Vein endothelial cell (primary cell): ENCODE measurements around the gene TTC23. TPM values are rescaled to one million over a fixed set of nuclear protein-coding genes. Genes with fewer than 3 reads are reported as not detected.

ENCODE experiments used
- total RNA-seq: library from RNA; depleted of rRNA; stranded (reverse); fragments of >200 nt; gene quantifications from 2 replicates; pipeline ENCODE4 v1.2.3, GENCODE V29; 2012

TTC23 gene, protein sequence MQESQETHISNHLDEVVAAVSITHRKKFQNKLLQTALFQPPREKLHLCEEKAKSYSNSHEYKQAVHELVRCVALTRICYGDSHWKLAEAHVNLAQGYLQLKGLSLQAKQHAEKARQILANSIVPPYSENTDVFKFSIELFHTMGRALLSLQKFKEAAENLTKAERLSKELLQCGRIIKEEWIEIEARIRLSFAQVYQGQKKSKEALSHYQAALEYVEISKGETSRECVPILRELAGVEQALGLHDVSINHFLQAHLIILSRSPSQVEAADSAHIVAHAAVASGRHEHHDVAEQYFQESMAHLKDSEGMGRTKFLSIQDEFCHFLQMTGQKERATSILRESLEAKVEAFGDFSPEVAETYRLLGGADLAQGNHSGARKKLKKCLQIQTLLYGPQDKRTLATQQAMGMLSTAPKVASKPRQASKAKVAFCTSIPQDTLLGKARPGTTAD
- total RNA-seq, result 26.2 and 28.4 TPM in 2 replicates

DNA sequence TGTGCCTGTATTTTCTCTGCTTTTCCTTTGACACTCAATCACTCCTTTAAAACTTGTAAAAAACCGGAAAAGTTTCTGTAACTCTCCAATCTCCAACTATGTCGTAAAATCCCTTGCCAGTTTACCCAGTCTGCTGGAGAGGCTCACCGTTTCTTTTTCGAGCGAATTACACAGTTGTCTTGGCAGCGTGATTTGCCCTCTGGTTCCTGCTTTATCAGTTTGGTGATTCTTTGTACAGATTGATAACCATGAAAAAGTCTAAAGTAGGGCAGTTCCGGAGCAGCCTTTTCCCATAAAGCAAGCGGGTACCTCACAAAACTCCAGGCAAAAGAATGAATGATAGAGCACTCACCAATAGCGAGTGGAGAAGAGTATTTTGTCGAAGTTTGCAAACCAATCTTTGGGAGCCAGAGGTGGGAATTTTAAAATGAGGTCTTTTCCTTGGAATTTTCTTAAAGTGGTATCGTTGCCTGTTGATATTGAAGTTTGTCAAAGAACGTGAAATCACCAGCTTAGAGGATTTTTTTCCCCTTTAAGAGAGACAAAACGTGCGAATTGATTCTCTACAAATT, at the start of gene TTC23:
Gene TTC23, minus strand, starts transcription at position 312 of the 572 bp plus-strand sequence. CDS start 20,869 bp downstream, outside the sequence.

DNA sequence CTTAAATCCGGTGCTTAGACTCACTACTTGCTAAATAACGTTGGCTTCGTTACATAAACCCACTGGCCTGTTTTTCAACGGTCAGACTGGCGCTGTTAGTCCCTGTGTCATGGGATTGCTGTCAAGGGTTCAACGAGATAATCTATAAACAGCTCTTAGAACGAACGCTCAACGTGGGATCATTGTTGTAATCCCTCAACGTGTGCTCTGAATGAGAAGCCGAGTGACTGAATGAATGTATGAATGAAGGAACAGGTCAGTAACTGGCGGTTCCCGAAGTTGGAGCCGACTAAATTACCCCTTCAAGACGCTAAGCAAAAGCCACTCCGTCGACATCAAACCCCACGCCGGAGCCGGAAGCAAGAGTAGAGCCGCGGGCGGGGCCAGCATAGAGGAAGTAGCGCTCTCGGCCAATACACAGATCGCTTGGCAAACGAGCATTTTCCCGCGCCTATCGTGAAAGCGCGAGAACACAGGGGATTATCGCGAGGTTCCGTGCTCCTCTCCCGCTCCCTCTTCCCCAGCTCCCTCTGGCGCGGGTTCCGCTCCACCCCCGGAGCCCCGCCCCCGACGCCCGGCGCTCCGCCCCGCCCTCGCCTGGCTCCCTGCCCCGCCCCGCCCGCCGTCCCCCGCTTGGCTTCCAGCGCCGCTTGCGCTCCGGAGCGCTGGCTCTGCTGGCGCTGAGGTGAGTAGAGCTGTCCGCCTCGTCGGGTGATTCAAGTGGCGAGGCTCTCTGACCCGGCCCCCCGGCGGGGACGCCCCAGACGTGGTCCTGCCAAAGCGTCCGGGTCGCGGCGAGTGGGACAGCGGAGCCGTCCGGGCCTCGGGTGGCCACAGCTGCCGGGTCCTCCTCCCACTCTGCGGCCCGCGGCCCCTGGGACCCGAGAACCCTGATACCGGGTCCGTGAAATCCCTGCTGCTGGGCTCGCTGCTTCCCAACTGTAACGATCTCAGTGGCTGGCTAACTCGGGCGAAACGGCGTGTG, 1.8 kb upstream of the TTC23 start, which contains the start of gene LRRC28:
Gene LRRC28, plus strand, starts transcription at position 625 of the 985 bp plus-strand sequence. CDS start 4,477 bp downstream, outside the sequence.

GRCh38 chr15:99104788-99105513, 144.4 kb downstream of the TTC23 start, which contains the start of gene SYNM:
Gene SYNM (plus strand): TSS chr15:99105080. CDS start chr15:99105200, 120 bp downstream.

Other genes with a start within 250 kb of the TTC23 start
- not detected in 2 replicates for gene PGPEP1L, start 241.8 kb downstream of the TTC23 start, total RNA-seq
- gene SYNM, start 144.5 kb downstream of the TTC23 start, total RNA-seq, result 5.6 and 9.6 TPM in 2 replicates
- gene LRRC28, start 1.9 kb upstream of the TTC23 start, total RNA-seq, result 20.6 and 25.1 TPM in 2 replicates